GM19238 (cell line): ENCODE results near the gene AVEN.
"Not testable (repeated sequence)": the region's sequence is repeated elsewhere in the genome, so short reads cannot be mapped to it uniquely, and the experiment has no call there.

Source experiments
- DNase-seq: peaks from one replicate; pipeline ENCODE4 v3.0.0; 2011; ENCODE audit warnings: low spot score; ENCODE audit not compliant: insufficient read length

AVEN gene

DNA sequence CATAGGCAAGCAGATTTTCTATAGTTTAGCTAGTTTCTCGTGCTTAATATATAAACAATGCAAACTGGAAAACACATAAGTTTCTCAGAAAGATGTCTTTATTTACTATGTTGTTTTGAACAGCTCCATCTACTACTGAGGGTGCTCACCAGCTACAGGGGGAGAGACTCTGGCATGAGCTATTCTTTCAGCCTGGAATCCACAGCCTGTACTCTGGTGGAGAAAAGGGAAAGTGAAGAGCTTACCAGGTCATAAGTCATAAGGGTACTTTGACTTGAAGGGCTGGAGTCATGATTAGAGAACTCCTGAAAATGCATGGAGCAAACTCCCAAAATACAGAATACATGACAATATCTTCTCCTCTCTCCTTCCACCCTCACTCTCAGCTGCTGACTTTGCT, 4.4 kb upstream of the AVEN start:
- no peak for DNase-seq

DNA sequence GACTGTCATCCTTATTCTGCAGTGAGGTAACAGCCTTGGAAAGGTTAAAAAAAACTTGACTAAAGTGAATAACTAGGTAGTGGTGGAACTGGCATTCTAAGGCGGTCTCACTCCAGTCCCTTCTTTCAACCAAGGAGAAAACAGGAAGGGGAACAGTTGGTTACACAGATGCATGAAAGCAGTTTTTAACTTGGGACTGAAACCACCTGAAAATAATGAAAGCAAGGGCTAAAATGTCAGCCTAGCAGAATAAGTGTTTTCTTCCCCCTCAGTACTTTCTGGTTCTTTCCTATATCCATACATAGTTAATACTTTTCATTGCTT, 748 bp upstream of the AVEN start:
- DNase-seq: no peak

DNA sequence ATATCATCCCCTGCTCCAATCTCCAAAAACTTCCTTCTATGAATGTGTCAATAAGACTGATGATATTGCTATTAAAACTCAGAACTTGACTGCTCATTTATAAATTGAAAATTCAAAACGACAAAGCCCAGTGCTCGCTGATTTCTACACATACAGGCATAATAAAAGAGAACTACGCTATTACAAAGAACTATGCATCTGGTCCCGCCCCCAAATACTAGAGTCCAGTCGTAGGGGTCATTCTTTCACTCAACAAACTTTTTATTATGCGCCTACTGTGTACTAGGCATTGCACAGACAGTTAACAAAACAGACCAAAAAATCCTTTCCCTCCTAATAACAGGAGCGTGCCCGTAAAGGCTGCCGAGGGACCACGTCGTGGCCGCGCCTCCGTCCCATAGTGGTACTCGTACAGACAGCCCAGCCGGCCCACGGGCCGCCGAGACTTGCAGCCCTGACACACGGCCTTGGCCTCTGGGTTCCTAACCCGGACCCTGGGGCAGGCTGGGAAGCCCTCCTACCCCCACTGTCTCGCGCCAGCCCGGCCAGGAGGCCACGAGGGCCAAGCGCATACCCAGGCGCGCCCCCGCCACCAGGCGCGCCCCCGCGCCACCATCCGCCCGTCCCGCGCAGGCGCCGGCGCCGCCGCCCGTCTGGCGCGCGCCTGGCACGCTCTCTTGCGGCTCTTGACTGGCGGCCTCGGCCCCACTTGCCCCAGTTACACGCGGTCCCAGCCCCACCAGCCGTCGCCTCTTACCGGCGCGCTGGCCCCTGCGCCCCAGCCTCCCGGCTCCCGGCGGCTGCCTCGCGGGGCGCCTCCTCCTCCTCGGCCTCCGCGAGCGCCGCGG, 757 bp downstream of the AVEN start:
- DNase-seq: peak; percentile 82

DNA sequence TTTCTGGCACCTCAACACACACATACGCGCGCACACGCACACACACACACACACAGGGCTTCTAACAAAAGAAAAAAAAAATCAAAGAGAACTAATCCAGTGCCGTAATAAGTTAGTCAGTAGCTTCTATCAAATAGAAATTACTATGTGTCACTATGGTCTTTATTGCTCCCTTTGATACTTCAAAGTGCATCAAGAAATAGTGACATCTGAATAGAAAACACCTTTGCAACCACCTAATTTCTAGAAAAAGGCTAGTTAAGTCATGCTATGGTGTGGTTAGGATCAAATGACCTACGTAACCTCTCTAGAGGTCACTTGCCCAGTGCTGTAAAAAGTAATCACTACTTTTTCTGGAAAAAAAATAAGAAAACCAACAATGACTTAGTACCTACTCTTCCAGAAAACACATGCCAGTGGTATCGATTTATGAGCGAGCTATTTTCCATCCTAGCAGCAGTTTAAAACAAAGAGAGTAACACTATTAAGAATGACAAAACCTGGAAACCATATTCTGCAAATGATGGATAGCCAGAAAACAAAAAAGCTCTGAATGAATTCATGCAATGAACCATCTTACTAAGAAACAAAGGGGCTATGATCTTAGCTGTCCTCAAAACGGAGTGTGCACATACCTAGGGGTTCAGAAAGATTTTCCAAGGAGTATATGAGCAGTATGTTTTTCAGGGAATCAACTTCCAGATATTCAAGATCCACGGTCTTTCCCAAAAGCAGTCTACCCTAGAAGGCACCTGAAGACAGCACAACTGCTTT, 6.8 kb downstream of the AVEN start:
- DNase-seq: no peak

DNA sequence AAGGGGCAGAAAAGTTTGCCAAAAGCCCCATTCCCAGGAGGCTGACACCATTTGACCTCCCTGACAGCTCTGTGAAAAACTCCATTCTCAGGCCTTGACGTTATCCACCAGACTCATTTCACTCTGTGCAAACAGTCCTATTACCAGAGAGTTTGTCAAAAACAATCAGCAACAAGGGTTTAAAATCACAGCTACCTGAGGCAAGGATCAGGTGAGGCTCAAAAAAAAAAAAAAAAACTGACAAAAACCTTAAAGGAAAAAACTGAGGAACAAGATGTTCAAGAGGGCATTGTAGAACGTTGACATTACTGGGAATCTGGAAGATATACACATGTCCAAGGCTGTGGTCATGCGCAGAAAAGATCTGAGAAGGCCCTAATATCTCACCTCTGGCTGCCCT, 11.4 kb downstream of the AVEN start:
- DNase-seq: no peak

DNA sequence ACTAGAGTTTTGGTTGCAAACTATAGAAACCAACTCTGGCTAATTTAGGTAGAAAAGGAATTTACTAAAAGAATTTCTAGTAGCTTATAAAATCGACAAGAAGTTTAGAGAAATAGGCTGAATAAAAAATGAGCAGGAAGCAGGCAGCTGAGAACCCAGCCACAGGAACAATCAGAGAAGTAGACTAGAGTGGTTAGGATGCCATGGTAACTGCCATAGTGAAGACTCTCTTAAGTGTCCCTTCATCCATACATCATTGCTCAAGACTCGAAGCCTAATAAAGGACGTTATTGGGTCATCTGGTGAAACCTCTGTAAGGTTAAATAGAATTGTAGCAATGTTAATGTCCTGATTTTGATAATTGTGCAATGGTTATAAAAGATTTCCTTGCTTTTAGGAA, 13.8 kb downstream of the AVEN start:
- DNase-seq: no peak

DNA sequence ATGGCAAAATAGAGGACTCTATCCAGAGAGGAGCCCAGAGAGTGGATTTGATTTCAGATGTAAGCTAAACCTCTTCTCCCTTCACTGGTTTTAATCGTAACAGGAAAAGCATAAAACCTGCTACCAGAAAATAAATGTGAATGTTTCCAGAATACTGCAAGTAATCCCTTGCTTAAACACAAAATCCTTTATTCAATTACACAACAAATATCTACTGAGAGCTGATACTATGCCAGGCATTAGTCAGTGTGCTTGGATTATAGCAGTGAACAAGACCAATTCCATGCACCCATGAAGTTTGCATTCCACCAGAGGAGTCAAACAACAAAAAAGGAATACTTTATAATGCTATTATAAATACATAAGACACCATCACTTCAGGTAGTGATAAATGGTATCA, 15.1 kb downstream of the AVEN start:
- no peak for DNase-seq

DNA sequence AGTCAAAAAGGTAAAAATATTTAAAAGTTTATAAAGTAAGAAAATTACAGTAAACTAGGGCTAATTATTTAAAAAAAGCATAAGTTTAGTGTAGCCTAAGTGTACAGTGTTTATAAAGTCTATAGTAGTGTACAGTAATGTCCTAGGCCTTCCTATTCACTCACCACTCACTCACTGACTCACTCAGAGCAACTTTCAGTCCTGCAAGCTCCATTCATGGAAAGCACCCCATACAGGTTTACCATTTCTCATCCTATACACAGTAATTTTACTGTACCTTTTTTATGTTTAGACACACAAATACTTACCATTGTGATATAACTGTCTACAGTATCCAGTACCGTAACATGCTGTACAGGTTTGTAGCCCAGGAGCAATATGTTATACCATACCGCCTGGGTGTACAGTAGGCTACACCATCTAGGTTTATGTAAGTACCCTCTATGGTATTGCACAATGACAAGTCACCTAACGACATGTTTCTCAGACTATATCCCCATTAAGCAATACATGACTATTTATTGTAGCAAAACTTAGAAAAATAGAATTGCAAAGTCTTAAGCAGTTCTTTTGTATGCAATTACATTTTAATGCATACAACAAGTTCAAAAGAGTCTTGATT, 19.5 kb downstream of the AVEN start:
- no peak for DNase-seq

DNA sequence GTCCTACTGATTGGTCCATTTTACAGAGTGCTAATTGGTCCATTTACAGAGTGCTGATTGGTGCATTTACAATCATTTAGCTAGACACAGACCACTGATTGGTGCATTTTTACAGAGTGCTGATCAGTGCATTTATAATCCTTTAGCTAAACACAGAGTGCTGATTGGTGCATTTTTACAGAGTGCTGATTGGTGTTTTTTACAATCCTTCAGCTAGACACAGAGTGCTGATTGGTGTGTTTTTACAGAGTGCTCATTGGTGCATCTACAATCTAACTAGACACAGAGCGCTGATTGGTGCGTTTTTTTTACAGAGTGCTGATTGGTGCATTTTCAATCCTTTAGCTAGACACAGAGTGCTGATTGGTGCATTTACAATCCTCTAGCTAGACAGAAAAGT, 20.3 kb downstream of the AVEN start:
- not testable (repeated sequence) for DNase-seq

DNA sequence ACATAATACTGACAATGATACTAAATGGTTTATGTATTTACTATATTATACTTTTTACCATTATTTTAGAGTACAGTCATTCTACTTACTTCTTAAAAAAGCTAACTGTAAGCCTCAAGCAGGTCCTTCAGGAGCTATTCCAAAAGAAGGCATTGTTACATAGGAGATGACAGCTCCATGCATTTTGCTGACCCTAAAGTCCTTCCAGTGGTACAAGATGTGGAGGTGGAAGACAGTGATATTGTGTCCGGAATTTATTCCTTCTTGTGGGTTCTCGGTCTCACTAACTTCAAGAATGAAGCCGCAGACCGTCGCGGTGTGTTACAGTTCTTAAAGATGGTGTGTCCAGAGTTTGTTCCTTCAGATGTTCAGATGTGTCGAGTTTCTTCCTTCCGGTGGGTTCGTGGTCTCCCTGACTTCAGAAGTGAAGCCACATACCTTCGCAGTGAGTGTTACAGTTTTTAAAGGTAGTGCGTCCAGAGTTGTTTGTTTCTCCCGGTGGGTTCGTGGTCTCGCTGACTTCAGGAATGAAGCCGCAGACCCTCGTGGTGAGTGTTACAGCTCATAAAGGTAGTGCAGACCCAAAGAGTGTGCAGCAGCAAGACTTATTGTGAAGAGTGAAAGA, 20.9 kb downstream of the AVEN start:
- DNase-seq: no peak

DNA sequence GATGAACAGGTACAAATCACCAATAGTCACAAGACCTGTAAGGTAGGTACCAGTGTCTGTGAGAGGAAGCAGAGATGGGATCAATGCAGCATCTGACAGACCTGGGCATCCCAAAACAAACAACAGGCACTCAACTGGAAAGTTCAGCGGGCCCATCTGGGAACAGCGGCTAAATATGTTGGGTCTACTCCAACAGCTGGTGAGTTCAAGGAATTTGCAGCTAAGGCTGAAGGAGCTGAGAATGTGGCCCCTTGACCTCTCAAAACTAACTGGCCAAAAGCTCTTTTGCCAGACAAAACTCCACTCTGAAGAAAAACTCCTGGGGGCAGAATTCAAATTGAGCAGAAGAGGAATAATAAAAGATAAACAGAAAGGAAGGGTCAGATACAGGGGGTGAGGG, 24.4 kb downstream of the AVEN start:
- DNase-seq: no peak

DNA sequence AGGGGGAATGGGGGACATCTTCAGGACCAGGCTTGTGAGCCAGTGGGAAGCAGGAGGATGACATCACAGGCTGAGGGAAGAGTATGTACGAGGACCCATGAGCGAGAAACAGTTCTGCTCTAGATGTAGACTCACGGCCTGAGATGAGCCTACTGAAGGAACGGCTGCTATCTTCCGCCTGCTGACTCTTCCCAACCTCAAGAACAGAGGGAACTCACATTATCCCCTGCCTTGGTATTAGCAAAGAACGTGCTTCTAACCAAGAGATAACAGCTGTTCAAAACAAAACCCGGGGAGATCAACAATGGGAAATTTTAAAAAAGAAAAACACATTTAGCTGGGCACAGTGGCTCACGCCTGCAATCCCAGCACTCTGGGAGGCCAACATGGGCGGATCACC, 25.3 kb downstream of the AVEN start:
- DNase-seq: no peak

DNA sequence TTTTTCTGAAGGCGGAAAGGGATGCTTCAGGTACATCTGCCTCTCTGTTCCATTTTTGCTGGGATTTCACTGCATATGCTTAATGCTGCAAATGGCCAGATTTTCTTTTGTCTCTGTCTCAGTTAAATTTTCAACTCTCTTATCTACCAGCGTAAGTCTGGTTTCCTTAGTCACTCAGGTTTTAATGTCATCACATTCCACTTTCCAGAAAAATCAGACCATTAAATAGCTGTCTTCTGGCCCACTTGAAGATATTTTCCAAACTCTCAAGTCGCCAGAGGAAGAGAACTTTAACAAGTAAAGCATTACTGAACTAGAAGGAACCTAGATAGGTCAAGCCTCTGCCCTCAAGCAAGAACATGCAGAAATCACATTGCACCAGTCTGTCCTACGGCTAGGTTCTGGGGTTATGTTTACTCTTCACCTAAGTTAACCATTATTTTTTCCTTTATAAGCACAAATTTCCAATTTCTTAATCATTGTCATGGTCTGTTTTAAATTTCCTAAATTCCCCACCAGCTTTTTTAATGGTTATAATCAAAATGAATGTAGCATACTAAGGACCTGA, 26.5 kb downstream of the AVEN start:
- DNase-seq: no peak

DNA sequence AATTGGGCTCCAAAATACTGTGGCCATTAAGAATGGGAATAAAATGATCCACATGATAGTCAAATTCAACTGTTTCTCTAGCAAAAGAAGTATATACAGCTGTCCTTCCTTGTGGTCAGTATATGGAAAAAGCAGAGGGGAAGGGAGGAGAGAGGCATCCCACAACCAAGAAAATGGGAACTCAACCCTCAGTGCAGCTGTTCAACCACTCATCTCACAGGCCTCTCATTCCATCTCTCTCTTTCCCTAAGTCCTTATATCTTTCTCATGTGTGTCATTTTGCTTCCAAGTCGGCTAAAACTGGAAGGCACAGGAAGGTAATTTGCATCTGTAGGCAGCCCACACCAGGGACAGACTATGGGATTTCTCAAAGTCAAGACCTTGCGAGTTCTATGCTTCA, 27.5 kb downstream of the AVEN start:
- no peak for DNase-seq

DNA sequence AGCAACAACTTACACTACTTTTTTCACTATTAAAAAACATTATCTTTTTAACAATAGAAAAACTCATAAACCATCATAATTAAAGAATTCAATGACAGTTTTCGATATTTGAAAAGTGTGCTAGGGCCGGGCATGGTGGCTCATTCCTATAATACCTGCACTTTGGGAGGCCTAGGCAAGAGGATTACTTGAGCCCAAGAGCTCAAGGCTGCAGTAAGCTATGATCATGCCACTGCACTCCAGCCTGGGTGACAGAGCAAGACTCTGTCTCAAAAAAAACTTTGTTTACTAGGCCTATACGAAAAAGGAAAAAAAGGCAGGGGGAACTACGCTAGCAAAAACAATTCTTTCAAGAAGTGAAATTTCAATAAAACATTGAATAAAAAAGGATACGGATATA, 28.1 kb downstream of the AVEN start:
- no peak for DNase-seq

DNA sequence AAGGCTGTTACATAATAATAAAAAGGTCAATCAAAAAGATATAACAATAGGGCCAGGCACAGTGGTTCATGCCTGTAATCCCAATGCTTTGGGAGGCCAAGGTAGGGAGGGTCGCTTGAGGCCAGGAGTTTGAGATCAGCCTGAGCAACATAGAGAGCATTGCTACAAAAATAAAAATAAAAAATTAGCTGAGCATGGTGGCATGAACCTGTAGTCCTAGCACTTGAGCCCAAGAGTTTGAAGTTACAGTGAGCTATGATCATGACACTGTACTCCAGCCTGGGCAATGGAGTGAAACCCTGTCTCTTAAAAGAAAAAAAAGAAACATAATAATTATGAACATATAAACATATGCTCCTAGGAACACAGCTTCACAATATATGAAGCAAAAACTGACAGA, 29.3 kb downstream of the AVEN start:
- DNase-seq: no peak

DNA sequence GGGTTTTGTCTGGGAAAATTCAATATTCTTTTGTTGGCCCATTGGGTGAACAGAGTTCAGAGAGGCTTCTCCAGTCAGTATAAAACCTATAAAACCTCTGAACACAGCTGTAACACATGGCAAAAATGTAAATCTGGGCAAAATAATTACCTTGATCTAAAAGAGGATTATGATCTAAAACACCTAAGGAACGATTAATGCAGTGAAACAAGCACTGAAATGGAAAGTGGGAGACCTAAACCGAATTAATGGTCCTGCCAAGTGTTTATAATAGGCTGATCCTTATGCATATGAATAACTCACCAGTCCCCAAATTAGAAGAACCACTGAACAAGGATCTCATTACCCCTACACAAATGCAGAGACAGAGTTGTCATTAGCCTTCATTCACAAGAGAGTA, 32.6 kb downstream of the AVEN start:
- DNase-seq: no peak

DNA sequence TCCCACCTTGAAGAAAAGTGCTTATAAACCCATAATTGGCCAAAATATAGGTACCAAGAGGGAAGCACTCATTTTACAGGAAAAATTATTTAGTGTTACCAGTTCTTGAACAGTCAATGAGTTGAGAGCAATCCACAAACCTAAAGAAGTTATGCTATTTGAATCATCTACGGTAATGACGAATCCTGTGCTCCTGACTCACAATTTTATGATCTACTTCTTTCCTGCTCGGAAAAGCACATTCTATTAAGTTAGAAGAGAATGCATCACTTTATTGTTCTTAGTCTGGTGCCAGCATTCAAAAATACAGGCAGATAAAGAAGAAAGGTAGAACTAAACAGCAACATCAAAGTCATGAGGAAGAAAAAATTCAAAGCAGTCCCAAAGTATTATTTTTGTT, 37.5 kb downstream of the AVEN start:
- no peak for DNase-seq

DNA sequence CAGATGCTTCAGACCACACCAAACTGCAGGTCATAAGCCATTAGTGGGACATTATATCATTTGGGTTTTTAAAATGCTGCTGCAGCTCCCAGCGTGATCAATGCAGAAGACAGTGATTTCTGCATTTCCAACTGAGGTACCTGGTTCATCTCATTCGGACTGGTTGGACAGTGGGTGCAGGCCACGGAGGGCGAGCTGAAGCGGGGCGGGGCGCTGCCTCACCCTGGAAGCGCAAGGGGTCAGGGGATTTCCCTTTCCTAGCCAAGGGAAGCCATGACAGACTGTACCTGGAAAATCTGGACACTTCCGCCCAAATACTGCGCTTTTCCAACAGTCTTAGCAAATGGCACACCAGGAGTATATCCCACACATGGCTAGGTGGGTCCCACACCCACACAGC, 43.3 kb downstream of the AVEN start:
- not testable (repeated sequence) for DNase-seq

DNA sequence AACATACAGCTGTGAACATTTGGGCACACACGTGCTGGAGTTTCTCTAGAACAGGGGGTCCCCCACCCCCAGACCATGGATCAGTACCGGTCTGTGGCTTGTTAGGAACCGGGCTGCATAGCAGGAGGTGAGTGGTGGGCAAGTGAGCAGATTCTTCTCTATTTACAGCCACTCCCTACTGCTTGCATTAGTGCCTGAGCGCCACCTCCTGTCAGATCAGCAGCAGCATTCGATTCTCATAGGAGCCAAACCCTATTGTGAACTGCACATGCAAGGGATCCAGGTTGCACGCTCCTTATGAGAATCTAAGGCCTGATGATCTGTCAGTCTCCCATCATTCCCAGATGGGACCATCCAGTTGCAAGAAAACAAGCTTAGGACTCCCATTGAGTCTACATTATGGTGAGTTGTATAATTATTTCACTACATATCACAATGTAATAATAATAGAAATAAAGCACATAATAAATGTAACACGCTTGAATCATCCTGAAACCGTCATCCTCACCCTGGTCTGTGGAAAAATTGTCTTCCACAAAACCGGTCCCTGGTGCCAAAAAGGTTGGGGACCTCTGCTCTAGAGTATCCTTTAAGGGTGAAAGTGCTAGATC, 44.9 kb downstream of the AVEN start:
- DNase-seq: no peak

DNA sequence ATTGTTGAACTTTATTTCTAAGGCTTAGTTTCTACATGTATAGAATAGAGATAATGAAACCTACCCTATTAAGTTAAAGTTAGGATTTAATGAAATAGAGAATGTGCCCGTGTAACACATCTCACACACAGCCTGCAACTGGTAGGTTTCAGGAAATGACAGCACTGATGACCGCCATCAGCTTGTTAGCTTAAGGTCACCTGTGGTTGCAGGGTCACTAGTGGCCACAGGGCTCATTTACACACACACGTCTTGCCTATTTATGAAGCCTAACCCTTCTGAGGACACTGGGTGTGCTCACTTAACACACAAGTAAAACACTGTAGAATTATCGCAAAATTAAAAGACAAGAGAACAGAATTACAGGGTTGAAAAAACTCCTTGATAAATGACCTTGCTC, 50.6 kb downstream of the AVEN start:
- DNase-seq: no peak
